ENCODE results near the gene POLR2H. TPM values are rescaled to one million over a fixed set of nuclear protein-coding genes. Genes with fewer than 3 reads are reported as not detected.

Gene POLR2H
- total RNA-seq, 1 donor from 2014 or later, result 60.5 TPM

GRCh38 chr3:184358124-184358767 lies 3.3 kb upstream of the POLR2H start:
- TF ChIP-seq CTCF (IDR thresholded peaks at IDR 0.05), result no peak
- ATAC-seq (ENCODE audit: low read depth), result no peak
- H3K36me3 Mint-ChIP-seq (ENCODE audit: low read depth), result peaks cover 6% of the 10 kb centered on the region
- H3K27ac Mint-ChIP-seq, result no peak overlapping the region
- peaks cover 9% of the 10 kb centered on the region for H3K4me1 Mint-ChIP-seq
- intact Hi-C loops (cut with micrococcal nuclease), result no loop called here
- ChIA-PET POLR2A (no interaction called here), CTCF (no interaction called here)
- H3K27me3 Mint-ChIP-seq, result no peaks in the 10 kb centered on the region
- no peak for DNase-seq
- no peak overlapping the region for H3K4me3 Mint-ChIP-seq
- H3K9me3 Mint-ChIP-seq, result no peaks in the 10 kb centered on the region

- no peaks in the 10 kb centered on the region for H3K9me3 Mint-ChIP-seq
- no peak for DNase-seq
- no peak overlapping the region for H3K27ac Mint-ChIP-seq
- no peak overlapping the region for H3K4me3 Mint-ChIP-seq
- no peaks in the 10 kb centered on the region for H3K27me3 Mint-ChIP-seq
- peaks cover 10% of the 10 kb centered on the region for H3K36me3 Mint-ChIP-seq (ENCODE audit: low read depth)
- H3K4me1 Mint-ChIP-seq, result peaks cover 16% of the 10 kb centered on the region
- POLR2A ChIA-PET, result no interaction called here
- CTCF ChIA-PET, result no interaction called here
- no peak for TF ChIP-seq CTCF (IDR thresholded peaks at IDR 0.05)
- ATAC-seq (ENCODE audit: low read depth), result no peak
- intact Hi-C loops (cut with micrococcal nuclease), result no loop called here
Measured at GRCh38 chr3:184358921-184359350, 2.6 kb upstream of the POLR2H start.

GRCh38 chr3:184359610-184360009 lies 1.9 kb upstream of the POLR2H start:
- DNase-seq, result no peak
- ChIA-PET CTCF (interaction anchor here (1.1 kb wide), 1 partner anchor 110 kb away, joined by 3 read pairs; the partner anchor contains the start of gene EEF1AKMT4), POLR2A (no interaction called here)
- H3K4me1 Mint-ChIP-seq, result peaks cover 20% of the 10 kb centered on the region
- intact Hi-C loops (cut with micrococcal nuclease), result loop anchor here (5.0 kb wide), 4 partner anchors 353 to 722 kb away; partner anchors contain the start of genes KLHL24 and MAGEF1
- no peaks in the 10 kb centered on the region for H3K27me3 Mint-ChIP-seq
- H3K9me3 Mint-ChIP-seq, result no peaks in the 10 kb centered on the region
- peak overlapping the region; percentile 72 for H3K4me3 Mint-ChIP-seq
- ATAC-seq (ENCODE audit: low read depth), result no peak
- no peak overlapping the region for H3K27ac Mint-ChIP-seq
- TF ChIP-seq CTCF (IDR thresholded peaks at IDR 0.05), result no peak
- H3K36me3 Mint-ChIP-seq (ENCODE audit: low read depth), result peaks cover 10% of the 10 kb centered on the region

GRCh38 chr3:184360070-184360928 lies 1.2 kb upstream of the POLR2H start:
- no peak for TF ChIP-seq CTCF (IDR thresholded peaks at IDR 0.05)
- no peaks in the 10 kb centered on the region for H3K9me3 Mint-ChIP-seq
- peaks cover 25% of the 10 kb centered on the region for H3K4me1 Mint-ChIP-seq
- ChIA-PET CTCF (interaction anchor here (1.1 to 1.4 kb wide), 2 partner anchors 11 to 111 kb away, joined by 3 read pairs; partner anchors contain the start of gene EEF1AKMT4), POLR2A (interaction anchor here (0.5 to 0.8 kb wide), 3 partner anchors 22 to 452 kb away, joined by 3 to 4 read pairs (median 3); partner anchors contain the start of gene VPS8)
- H3K27me3 Mint-ChIP-seq, result no peaks in the 10 kb centered on the region
- DNase-seq (no peak), ATAC-seq (ENCODE audit: low read depth) (no peak)
- intact Hi-C loops (cut with micrococcal nuclease), result loop anchor here (5.0 kb wide), 4 partner anchors 352 to 723 kb away; partner anchors contain the start of genes KLHL24 and MAGEF1
- H3K27ac Mint-ChIP-seq, result no peak overlapping the region
- peak overlapping the region; percentile 72 for H3K4me3 Mint-ChIP-seq
- H3K36me3 Mint-ChIP-seq (ENCODE audit: low read depth), result peaks cover 14% of the 10 kb centered on the region
